GM19452 (cell line): ENCODE results near the gene UQCRH.
"Not testable (repeated sequence)": the region's sequence is repeated elsewhere in the genome, so short reads cannot be mapped to it uniquely, and the experiment has no call there.

Experiments used
- ATAC-seq: cut with Tn5 transposase; IDR thresholded peaks from one replicate; pipeline ENCODE4 v1.9.1; 2021; ENCODE audit not compliant: unreplicated experiment

The UQCRH gene

DNA sequence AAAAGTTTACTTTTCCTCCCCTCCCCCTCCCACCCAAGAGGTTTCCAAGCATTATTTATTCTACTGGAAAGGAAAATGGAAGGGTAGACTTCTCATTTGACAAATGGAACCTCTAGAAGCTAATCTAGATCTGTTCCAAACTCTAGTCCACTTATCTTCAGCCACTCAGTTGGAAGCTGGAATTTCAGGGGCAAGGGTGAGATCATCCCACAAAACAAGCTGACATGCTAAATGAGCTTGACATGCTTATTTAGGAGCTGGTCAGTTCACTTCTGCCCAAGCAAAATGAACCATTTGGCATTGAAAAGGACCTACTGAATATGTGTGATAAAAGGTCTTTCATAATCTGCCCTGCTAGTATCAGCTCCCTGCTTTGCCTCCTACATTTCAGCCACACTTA, 5.1 kb upstream of the UQCRH start:
- ATAC-seq, result no peak

GRCh38 chr1:46300673-46301405, 2.7 kb upstream of the UQCRH start:
- no peak for ATAC-seq

DNA sequence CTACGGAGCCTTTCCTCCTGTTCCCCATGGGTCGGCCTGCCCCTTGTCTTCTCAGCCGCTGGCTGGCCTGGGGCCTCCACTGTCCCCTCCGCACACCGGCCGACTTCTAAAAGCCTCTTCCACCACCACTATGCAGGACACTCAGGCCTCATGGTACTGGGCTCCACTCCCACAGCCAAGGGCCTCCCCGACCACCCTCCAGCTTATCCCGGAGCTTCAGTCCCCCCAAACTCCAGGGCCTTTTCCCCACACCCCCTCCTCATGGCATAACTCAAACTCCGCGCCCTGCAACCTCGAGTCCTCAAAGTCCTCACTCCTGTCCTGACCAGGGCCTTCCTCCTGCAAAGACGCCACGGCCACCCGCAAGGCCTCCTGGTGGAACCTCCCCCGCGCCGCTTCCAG, 2.1 kb upstream of the UQCRH start:
- ATAC-seq, result no peak

DNA sequence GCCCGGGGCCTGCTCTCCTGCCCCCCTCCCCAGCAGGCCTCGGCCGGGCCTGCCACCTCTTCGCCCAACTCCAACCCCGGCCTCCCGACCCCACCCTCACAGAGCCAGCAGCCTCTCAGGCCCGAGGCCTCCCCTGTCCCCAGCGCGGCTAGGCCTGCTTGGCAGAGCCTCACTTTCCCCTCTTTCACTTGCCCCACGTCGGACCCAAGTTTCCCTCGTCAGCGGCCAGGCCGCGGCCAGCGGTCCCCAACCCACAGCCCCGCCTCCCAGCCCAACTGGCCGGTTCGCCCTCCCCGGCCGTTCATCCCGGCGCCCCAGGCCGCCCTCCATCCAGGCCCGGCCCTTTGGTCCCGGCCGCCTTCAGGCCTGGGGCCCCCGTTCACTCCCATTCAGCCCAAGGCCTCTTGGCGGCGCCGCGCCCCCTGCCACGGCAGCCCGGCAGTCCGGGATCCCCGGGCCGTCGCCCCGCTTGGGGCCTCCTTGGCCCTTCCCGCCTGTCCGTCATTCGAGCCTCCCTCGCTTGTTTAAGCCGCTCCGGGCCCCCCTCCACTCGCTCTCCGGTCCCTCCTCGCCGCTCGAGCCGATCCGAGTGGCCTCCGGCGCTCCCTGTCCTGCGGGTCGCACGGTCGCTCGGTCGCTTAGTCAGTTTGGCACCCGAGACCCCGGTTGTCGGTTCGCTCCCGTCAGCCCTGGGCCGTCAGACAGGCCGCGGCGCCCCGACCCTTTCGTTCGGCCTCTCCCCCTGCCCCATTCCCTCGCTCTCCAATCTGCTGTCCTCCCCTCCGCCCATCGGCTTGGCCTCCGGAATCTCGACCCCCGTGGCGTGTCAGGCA, 1.5 kb upstream of the UQCRH start:
- ATAC-seq, result no peak

- peak; percentile 18 for ATAC-seq
These were observed 859 bp upstream of the UQCRH start for GRCh38 chr1:46302641-46303037.

- no peak for ATAC-seq
These were observed 401 bp downstream of the UQCRH start for GRCh38 chr1:46303872-46304326.

- ATAC-seq, result no peak
These were observed 2.6 kb downstream of the UQCRH start for GRCh38 chr1:46306159-46306530.

- ATAC-seq, result no peak
These were observed 6.1 kb downstream of the UQCRH start for GRCh38 chr1:46309401-46310159.

- no peak for ATAC-seq
These were observed 6.8 kb downstream of the UQCRH start for GRCh38 chr1:46310321-46310720.

- ATAC-seq, result no peak
These were observed 12.3 kb downstream of the UQCRH start for GRCh38 chr1:46315669-46316403.

- no peak for ATAC-seq
These were observed 13.8 kb downstream of the UQCRH start for GRCh38 chr1:46317323-46317722.

DNA sequence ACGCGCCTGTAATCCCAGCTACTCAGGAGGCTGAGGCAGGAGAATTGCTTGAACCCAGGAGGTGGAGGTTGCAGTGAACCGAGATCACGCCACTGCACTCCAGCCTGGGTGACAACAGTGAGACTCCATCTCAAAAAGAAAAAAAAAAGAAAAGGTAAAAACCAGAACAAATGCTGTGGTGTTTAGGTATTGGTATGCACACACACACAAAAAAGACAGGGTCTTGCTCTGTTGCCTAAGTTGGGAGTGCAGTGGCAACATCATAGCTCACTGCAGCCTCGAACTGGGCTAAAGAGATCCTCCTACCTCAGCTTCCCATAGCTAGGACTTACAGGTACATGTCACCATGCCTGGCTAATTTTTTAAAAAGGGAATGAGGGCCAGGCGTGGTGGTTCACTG, 15.8 kb downstream of the UQCRH start:
- ATAC-seq, result not testable (repeated sequence)

- not testable (repeated sequence) for ATAC-seq
These were observed 16.7 kb downstream of the UQCRH start for GRCh38 chr1:46319960-46320914.

DNA sequence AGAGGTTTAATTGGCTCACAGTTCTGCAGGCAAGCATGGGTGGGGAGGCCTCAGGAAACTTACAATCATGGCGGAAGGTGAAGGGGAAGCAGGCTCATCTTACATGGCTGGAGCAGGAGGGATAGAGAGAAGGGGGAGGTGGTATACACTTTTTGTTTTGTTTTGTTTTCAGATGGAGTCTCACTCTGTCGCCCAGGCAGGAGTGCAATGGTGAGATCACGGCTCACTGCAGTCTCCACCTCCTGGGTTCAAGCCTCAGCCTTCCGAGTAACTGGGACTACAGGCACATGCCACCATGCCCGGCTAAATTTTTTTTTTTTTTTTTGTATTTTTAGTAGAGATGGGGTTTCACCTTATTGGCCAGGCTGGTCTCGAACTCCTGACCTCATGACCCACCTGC, 18.7 kb downstream of the UQCRH start:
- not testable (repeated sequence) for ATAC-seq

- peak; percentile 65 for ATAC-seq
These were observed 22.0 kb downstream of the UQCRH start for GRCh38 chr1:46325285-46326076.

GRCh38 chr1:46328182-46328581, 24.7 kb downstream of the UQCRH start:
- not testable (repeated sequence) for ATAC-seq

DNA sequence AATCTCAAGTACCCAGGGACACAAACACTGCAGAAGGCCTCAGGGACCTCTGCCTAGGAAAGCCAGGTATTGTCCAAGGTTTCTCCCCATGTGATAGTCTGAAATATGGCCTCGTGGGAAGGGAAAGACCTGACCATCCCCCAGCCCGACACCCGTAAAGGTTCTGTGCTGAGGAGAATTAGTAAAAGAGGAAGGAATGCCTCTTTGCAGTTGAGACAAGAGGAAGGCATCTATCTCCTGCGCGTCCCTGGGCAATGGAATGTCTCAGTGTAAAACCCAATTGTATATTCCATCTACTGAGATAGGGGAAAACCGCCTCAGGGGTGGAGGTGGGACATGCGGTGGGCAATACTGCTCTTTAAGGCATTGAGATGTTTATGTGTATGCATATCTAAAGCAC, 26.3 kb downstream of the UQCRH start:
- not testable (repeated sequence) for ATAC-seq

DNA sequence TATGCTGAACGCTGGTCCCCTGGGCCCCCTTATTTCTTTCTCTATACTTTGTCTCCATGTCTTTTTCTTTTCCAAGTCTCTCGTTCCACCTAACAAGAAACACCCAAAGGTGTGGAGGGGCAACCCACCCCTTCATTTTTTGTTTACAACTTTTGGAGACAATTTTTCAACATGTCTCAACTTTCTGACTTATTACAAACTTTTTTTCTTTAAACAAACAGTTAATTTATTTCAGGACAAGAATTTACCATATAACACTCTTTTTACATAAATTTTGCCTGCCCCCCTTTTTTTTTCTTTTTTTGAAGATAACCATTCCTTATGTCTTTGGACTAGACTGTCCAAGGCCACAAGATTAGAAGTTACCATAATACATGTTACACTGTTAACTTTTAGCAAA, 26.9 kb downstream of the UQCRH start:
- ATAC-seq, result not testable (repeated sequence)
